GM21381 (cell line): Measurements from ENCODE around the gene KRT77.

Experiments used
- ATAC-seq: cut with Tn5 transposase; IDR thresholded peaks from one replicate; pipeline ENCODE4 v1.9.1; 2021; ENCODE audit warnings: mild to moderate bottlenecking, moderate library complexity; ENCODE audit not compliant: unreplicated experiment

The KRT77 gene

DNA sequence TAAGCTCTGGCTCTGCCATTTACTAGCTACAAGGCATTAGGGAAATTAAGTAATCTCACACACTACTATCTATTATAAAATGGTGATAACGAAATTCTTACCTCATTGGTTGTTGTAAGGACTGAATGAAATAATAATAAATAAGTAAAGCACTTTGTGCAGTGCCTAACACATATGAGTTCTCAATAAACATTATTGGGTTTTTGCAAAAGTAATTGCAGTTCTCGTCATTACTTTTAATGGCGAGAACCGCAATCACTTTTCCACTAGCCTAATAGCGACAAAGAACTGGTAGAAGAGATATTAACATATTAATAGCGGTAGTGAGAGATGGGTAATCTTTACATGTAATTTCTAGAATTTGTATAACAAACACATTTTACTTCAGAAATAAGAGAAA, 9.2 kb downstream of the KRT77 start:
- no peak for ATAC-seq

DNA sequence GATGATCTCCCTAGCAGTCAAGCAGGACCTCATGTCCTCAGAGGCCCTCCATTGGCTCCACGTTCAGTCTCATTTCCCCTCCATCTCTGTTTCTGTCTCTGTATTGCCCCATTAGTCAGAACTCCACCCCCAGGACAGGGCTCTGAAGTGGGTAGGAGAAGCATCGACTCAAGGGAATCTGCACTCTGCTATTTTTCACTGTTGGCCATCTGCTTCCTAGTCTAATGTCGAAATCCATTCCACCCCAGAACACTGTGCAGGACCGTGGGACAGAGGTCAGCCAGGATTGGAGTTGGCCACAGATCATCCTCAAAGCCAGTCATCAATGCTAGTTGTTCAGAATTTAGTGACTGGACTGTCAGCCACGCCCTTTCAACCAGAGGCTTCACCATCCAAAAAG, 10.1 kb downstream of the KRT77 start:
- ATAC-seq = no peak

DNA sequence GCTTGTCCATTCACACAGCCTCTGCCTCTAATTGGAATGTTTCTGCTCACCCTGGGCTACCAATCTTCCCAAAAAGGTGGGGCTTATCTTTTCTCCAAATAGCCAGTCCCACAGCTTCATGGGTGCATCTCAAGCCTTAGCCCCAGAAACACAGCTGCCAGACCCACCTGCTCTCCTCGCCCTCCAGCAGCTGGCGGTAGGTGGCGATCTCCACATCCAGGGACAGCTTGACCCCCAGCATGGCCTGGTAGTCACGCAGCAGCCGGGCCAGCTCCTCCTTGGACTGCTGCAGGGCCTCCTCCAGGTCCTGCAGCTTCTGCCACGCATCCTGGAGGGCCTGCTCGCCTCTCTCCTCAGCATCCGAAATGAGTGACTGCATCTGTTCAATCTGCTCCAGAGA, 11.1 kb downstream of the KRT77 start:
- ATAC-seq = no peak

DNA sequence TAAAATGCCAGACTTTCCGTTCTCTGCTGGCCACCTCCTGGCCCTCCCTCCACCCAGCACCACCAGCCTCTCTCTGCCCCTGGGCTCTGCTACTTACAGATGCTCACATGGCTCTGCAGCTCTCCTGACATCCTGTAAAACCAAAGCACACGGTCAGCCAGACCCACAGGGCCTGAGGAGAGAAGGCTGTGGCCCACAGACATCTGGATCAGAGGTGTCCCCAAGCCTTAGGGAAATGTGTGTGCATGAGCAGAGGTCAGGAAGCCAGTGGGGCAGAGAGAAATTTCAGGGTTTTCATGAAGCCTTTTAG, 11.5 kb downstream of the KRT77 start:
- ATAC-seq = no peak

DNA sequence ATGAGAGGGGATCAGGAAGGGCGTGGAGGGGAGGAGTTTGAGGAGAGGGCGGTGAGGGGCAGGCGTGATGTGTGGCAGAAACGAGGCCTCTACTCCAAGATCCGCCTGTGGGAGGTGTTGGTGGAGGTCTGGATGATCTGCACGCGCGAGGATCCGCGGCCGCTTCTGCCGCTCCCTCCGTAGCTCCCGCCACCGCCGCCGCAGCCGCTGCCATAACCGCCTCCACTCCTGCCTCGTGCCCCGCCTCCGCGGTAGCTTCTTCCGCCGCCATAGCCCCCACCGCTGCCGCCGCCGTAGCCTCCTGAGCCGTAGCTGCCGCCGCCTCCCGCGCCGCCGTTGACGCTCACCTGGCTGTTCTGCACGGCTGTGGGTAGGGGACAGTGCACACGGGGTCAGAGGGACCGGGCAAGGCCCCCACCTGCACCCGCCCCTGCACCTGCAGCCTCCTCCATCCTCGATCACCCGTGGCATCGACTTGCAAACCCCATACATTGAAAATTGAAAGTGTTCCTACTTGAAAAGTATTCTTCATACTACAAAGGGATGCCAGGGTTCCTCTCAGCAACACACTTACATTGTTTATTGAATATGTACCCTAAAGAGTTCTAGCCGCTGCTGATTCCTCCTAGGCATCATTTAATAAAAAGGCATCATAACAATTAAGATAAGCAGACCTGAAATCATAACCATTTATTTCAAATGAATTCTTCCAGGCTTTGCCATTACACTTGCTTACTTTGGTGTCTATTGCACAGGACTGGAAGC, 12.1 kb downstream of the KRT77 start:
- ATAC-seq = no peak

DNA sequence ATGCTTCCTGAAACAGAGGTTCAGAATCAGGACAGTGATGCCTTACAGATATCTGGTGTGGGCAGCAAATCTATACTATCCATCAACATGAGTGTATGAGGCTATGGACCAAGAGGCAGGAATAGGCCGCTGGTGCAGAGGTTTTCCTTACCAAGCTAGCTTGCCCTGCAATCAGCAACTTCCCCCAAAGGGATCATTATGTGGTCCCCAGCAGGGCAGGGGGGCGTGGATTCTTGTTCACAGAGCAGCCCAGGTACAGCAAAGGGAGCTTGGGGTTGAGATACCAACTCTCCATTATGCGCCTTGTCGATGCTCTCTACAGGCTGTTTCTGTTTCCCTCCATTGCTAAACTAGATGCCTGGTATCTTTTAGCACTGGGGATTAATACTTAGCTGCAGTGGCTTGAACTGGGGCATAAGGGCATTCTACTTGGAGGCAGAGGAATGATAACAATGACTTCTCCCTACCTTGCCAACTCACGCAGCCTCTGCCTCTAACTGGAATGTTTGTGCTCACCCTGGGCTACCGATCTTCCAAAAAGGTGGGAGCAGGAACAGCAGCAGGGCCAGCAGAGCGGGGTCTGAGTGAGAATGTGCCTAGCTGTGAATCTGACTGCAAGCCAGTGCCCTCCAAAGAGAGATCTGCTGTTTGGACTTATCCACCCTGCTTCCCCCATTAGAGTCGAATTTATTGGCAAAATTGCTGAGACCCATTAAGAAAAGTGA, 12.8 kb downstream of the KRT77 start:
- no peak for ATAC-seq

DNA sequence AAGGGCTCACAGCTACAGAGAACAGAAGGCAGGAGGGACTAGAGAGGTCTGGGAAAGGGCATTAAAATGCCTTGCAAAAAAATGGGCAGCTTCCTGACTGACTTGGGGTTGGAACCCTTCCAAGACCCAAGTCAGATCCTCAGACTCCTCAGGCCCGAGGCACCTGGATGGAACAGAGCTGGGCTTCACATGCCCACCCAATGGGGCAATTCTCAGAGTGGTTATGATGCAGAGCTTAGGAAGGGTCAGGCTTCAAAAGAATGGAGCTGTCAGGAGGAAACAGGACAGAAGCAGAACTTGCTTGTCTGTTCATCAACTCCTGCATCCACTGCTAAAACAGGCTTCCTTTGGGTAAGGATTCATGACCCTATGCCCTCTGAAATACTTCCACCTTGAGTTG, 13.4 kb downstream of the KRT77 start:
- no peak for ATAC-seq

DNA sequence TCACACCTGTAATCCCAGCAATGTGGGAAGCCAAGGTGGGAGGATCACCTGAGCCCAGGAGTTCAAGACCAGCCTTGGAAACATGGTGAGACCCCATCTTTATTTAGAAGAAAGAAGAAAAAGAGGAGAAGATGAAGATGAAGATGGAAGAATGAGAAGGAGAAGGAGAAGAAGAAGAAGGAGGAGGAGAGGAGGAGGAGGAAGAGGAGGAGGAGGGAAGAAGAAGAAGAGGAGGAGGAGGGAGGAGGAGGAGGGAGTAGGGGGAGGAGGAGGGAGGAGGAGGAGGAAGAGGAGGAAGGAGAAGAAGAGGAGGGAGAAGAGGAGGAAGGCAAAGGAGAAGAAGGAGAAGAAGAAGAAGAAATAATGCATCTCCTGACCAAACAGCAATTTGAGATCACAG, 14.1 kb downstream of the KRT77 start:
- no peak for ATAC-seq

DNA sequence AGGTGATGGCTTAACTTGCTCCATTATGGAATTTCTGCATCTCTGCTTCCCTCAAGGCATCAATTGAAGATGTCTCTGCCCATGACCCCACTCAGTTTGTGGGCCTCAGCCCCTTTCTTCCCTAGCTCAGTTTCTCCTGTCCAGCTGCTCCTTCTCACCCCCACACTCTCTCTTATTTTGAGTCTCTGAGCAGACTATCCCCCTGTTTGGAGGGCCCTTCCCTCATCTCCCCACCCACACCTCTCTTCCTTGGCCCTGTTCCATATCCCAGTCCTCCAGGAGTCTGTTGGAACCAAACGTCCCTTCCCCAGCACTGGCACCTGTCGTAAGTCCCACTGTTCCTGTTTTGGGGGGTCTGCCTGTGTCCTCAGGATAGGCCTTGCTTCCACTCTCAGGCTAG, 14.8 kb downstream of the KRT77 start:
- ATAC-seq = no peak

DNA sequence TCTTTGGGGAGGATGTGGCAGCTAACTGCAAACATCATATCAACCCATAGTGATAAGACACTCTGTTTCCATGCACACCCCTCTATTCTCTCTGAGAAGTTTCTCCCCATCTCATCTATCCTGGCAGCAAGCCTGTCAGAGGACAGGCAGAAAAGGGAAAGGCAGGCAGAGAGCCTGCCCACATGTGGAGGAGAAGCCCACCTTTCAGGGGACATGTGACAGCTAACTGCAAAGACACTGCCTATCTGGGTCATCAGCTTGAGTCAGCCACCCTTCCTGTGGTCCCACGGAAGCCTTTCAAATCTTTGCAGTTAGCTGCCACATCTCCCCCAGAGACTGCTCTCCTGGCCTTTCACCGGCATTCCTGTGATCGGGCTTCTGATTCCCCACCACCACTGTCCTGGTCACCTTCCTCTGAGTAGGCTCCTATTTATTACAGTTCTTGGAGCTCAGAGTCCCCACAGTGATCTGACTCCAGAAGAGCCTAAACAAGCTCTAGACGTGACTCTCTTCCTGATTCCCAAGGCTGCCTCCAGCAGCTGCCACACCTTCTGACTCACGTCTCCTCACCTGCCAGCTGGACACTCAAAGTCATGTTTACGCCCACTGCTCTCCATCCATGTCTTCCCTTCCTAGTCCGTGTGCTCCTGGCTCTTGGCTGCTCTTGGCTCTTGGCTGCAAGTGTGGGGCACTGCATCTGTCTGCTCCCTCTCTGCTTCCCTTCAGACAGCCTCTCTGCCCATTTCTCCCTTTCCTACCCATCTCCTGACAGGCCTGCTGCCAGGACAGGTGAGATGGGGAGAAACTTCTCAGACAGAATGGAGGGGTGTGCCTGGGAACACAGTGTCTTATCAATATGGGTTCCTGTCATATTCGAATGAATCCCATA, 15.6 kb downstream of the KRT77 start:
- ATAC-seq = no peak

DNA sequence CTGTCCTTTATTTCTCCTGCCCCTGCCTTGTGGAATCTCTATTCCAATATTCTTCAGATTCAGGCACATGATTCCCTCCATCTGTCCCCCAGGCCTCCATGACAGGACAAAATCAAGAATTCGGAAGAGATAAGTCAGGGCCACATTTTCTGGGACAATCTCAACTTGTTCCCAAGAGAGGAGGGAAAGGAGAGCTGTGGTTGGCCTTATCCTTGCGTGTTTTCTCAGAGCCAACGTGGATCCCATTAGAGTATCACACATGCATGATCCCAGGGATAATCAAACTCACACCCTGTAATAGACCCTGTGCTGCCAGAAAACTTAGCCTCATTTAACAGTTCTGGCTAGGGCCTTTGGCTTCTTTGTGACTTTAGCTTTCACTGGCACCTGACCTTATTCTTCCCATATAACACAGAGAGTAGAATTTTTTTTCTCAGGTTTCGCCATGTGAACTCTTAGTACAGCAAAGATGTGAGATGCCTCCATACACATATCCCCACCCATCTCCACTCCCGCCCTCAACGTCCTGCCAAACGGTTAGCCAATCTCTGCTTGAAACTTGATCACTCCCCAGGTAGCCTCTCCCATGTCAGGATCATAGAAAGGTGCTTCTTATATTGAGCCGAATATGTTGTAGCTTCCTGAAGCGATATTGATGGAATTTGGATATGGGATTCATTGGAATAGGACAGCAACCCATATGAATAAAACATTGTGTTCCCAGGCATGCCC, 16.4 kb downstream of the KRT77 start:
- ATAC-seq = no peak

DNA sequence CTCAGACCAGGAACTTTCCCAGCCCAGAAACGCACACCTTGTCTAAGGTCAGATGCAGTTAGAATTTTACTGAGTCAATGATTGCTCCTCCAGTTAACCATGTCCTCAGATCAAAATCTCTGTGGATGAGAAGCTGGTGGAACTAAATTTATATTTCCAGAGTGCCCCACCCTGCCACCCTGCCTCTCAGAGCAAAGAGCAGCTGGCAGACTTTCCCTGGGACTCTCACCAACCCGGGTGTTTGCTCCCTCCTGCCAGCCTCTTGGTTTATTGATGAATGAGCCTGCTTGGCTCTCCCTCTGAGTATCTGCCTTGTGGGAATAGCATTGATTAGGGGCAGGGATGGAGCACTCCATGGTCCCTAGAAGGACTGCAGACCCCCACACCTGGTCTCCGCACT, 17.3 kb downstream of the KRT77 start:
- no peak for ATAC-seq

DNA sequence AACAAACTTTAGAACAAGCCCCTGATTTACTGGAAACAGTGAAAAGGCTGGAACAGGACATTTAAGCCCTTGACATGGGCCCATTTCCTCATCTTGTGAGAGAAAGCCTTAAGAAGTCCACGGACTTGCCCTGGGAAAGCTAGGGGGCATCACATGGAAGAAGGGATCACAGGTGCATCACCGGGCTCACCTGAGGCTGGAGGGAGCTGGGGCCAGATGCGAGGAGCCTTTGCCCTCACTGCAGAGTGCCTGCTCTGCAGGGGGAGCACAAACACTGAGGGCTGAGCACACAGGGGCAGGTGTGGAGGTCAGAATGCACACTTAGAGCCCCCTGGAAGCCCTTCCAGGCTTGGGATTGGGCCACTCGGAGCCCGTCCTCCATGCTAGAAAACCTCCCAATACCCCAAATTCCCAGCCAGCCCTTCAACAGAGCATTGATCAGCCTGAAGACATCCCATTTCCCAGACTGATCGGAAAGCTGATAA, 17.9 kb downstream of the KRT77 start:
- ATAC-seq = no peak

DNA sequence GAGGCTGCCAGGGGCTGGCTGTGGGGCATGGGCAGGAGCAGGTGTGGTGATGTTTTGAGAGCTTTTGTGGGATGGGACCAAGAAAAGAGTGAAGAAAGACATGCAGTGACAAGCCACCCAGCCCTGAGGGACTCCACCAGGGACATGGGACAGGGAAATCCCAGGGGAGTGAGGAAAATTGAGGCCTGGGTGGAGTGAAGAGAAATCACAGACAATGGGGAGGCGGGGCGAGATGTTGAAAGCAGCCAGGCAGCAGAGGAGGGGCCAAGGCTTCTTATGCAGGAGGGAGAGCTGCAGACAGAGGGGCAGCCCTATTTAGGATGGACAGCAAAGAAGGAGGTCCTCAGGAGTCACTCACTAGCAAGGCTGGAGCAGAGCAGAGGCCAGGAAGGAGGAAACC, 18.9 kb downstream of the KRT77 start:
- no peak for ATAC-seq

DNA sequence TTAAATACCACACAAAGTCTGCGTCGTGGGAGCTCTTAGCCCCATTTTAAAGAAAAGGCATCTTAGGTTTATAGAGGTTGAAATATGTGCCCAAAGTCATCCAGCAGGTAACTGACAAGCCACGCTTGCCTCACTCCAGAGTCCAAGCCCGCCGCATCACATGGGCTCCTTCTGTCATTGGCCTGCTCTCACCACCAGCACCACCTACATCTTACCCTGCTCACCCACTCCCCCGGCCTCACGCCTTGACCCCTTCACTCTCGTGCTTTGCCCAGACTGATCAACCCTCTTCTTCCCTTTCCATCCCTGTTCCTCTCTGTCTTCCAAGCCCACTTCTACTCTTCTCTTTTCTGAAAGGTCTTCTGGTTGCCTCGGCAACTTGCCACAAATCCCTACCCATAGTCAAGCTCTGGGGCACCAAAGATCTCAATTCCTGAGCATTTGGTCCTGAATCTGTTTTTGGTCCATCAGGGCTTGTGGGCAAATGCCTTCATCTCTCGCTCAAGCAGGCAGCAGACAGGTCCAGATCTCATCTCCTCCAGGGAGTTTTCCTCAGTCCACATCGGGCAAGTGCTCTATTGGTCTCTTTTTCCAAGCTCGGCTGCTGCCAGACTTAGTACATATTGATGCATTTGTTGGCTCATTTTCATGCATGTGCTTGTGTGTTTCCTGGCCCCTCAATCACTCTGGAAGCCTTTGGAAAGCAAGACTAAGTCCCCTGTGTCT, 19.6 kb downstream of the KRT77 start:
- no peak for ATAC-seq

DNA sequence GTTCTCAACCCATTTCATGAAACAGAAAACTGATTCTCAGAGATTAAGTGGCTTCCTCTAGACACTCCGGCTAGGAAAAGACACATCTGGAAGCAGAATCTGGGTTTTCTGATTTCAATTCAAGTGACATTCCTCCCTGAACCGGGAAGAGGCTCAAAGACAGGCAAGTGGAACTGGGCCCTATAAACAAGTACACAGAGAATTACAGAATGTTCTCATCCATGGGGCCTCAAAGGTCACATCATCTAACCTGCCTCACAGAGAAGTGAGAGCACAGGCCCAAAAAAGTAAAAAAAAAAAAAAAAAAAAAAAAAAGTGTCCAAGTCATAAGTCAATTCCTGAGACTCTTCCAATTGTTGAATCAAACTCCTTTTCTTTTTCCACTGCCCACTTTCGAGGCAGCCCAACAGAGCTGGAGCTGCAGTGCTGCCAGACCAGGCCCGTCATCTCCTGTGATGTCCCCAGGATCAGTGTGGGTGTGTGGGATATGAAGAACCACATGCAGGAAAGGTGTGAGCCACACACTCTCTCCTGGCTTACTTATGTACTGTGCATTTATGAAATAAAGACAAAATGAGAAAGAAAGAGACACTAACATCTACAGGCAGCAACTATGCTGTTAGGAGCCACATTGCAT, 20.3 kb downstream of the KRT77 start:
- no peak for ATAC-seq

DNA sequence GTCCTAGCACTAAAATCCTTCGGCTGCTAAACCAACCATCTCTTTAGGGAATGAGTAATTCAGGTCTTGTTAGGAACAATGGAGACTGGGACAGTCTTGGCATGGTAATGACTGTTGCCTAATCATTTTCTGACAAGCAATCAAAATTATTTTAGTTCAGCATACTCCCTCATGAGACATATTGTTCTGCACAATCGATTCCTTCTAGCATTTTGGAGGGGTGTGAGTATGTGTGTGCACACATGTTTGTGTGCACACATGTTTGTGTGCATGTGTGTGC, 21.0 kb downstream of the KRT77 start:
- ATAC-seq = no peak

DNA sequence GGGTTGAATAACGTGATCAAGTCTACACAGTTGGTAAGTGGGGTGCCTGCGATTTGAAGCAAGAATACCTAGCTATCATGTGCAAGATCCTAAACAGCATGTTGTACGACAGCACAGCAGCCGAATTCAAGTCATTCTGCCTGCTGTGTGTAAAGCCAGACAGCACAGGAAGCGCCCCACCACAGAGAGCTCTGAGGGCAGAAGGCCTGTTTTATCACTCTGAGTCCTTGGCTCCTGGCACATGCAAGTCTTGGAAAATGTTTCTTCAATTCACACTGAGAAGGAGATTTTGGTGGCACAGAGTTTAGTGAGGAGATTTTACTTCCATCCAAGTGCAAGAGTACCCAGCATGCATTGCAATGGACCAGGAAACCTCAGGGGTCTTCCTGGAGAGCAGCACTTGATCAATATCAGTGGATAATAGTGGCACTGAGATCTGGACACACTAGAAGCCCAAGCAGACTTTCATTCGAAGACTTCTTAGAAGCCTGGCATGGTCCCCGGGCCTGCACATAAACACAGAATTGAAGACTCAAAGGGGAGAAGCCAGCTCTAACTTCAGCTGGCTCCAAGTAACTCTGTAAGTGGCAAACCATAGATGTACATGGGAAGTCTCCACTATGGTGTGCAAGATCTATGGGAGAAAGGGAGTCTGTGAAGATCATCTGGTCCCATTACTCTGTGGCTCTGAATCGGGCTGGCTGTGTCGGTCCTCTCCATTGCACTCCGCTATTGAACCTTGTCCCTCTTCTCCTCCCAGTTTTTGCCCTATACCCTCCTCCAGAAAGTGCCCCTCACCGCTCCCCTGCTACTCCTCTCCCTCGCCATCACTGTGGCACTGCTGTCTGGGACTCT, 21.6 kb downstream of the KRT77 start:
- no peak for ATAC-seq

DNA sequence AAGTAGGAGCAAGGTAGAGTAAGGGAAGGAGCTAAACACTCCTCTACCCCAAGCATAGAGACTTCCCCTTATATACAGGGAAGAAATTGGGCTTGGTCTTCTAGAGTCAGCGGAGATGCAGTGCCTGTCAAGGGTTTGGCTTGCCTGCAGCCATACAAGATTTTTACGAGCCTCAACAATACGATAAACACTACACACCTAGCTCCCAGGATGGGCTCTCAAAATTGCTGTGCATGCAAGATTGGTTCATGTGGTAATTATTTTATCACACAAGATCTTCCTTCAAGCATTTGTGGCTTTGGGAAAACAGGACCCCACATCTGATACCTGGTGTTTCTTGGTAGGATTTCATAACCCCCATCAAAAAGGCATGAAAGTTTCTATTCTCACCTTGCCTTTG, 23.0 kb downstream of the KRT77 start, which contains the start of gene KRT1:
KRT1 (minus strand) TSS at position 45 of the 400 bp plus-strand sequence. CDS start 59 bp downstream, outside the sequence.
- no peak for ATAC-seq
